DMS153 treated with DMSO at 0.1 percent for 48 hours (cell line): ENCODE results near the gene EDDM3A.
"Not testable (repeated sequence)": the region's sequence is repeated elsewhere in the genome, so short reads cannot be mapped to it uniquely, and the experiment has no call there.

Experiments
- DNase-seq: peaks from one replicate; lab custom pipeline; 2025; ENCODE audit not compliant: unreplicated experiment; lab: John Stamatoyannopoulos, UW

Gene EDDM3A

GRCh38 chr14:20745571-20746358, at the start of gene EDDM3A:
EDDM3A (plus strand) TSS chr14:20745887; CDS start chr14:20747581, 1,694 bp downstream.
- no peak for DNase-seq

GRCh38 chr14:20696764-20697163, 48.9 kb upstream of the EDDM3A start:
- no peak for DNase-seq

GRCh38 chr14:20697273-20698017, 48.2 kb upstream of the EDDM3A start:
- DNase-seq: peak; percentile 6

GRCh38 chr14:20698018-20698329, 47.7 kb upstream of the EDDM3A start:
- no peak for DNase-seq

GRCh38 chr14:20698934-20699333, 46.8 kb upstream of the EDDM3A start:
- no peak for DNase-seq

GRCh38 chr14:20699931-20700330, 45.8 kb upstream of the EDDM3A start:
- no peak for DNase-seq

GRCh38 chr14:20700965-20701364, 44.7 kb upstream of the EDDM3A start:
- not testable (repeated sequence) for DNase-seq

- DNase-seq: no peak
Measured at GRCh38 chr14:20706657-20707355, 38.9 kb upstream of the EDDM3A start.

GRCh38 chr14:20707622-20708021, 38.1 kb upstream of the EDDM3A start:
- no peak for DNase-seq

GRCh38 chr14:20711261-20711660, 34.4 kb upstream of the EDDM3A start:
- DNase-seq: no peak

GRCh38 chr14:20711685-20712084, 34.0 kb upstream of the EDDM3A start:
- DNase-seq: no peak

- no peak for DNase-seq
Measured at GRCh38 chr14:20712904-20713303, 32.8 kb upstream of the EDDM3A start.

GRCh38 chr14:20714593-20715250, 31.0 kb upstream of the EDDM3A start:
- DNase-seq: no peak

GRCh38 chr14:20719777-20720176, 25.9 kb upstream of the EDDM3A start:
- DNase-seq: no peak

GRCh38 chr14:20720741-20721140, 24.9 kb upstream of the EDDM3A start:
- no peak for DNase-seq

GRCh38 chr14:20722016-20722415, 23.7 kb upstream of the EDDM3A start:
- DNase-seq: no peak

GRCh38 chr14:20723488-20723887, 22.2 kb upstream of the EDDM3A start:
- DNase-seq: no peak

GRCh38 chr14:20726121-20726520, 19.6 kb upstream of the EDDM3A start:
- DNase-seq: not testable (repeated sequence)

- no peak for DNase-seq
Measured at GRCh38 chr14:20726531-20726930, 19.2 kb upstream of the EDDM3A start.

- DNase-seq: no peak
Measured at GRCh38 chr14:20730891-20731290, 14.8 kb upstream of the EDDM3A start.

- DNase-seq: no peak
Measured at GRCh38 chr14:20732477-20732876, 13.2 kb upstream of the EDDM3A start.
